ENCODE data around the gene CD9. TPM values are rescaled to one million over a fixed set of nuclear protein-coding genes. Genes with fewer than 3 reads are reported as not detected.
A peak's percentile ranks its signal among the peaks of the same experiment; 100 is the strongest.
"Not testable (repeated sequence)": the region's sequence is repeated elsewhere in the genome, so short reads cannot be mapped to it uniquely, and the experiment has no call there.

Gene CD9
- total and polyA plus RNA-seq, 4 donors: 267 to 506 (median 294) TPM

- intact Hi-C loops (cut with DNase I): no loop called here
- no peaks in the 10 kb centered on the region for H3K36me3 ChIP-seq (ENCODE audit: control insufficient read depth in 1 of 2, insufficient read depth in 2 of 2, low read length in 1 of 2)
- DNase-seq (no peak), ATAC-seq (ENCODE audit: low FRiP score) (no peak)
- H3K9me3 ChIP-seq (ENCODE audit: control insufficient read depth, low read length): no peaks in the 10 kb centered on the region
- H3K27ac ChIP-seq (ENCODE audit: low read depth in 1 of 2, low read length in 2 of 2): peak overlapping the region in 1 of 2 donors; percentile 83
- WGBS, 2 donors: 22 to 25% methylated on average over 9 of the region's 9 CpGs
- H3K4me1 ChIP-seq (ENCODE audit: control insufficient read depth in 1 of 2, insufficient read depth in 2 of 2, low read length in 2 of 2): peaks cover 4 to 5% of the 10 kb centered on the region in 2 donors
- H3K4me3 ChIP-seq (ENCODE audit: low read length in 2 of 2): no peak overlapping the region
- H3K27me3 ChIP-seq (ENCODE audit: control insufficient read depth in 1 of 2, insufficient read depth in 2 of 2, low read length in 1 of 2): no peaks in the 10 kb centered on the region
These were observed 7.2 kb downstream of the CD9 start for GRCh38 chr12:6207259-6207925.

- peaks cover 3 to 4% of the 10 kb centered on the region in 2 donors for H3K4me1 ChIP-seq (ENCODE audit: control insufficient read depth in 1 of 2, insufficient read depth in 2 of 2, low read length in 2 of 2)
- H3K27ac ChIP-seq (ENCODE audit: low read depth in 1 of 2, low read length in 2 of 2): no peak overlapping the region
- no peaks in the 10 kb centered on the region for H3K36me3 ChIP-seq (ENCODE audit: control insufficient read depth in 1 of 2, insufficient read depth in 2 of 2, low read length in 1 of 2)
- DNase-seq: no peak
- WGBS, 2 donors: 51% methylated on average over 6 of the region's 6 CpGs
- no peak for ATAC-seq (ENCODE audit: low FRiP score)
- no peak overlapping the region for H3K4me3 ChIP-seq (ENCODE audit: low read length in 2 of 2)
- no peaks in the 10 kb centered on the region for H3K27me3 ChIP-seq (ENCODE audit: control insufficient read depth in 1 of 2, insufficient read depth in 2 of 2, low read length in 1 of 2)
- no peaks in the 10 kb centered on the region for H3K9me3 ChIP-seq (ENCODE audit: control insufficient read depth, low read length)
- intact Hi-C loops (cut with DNase I): no loop called here
These were observed 7.9 kb downstream of the CD9 start for GRCh38 chr12:6208130-6208529.

- intact Hi-C loops (cut with DNase I); H3K36me3 ChIP-seq (ENCODE audit: control insufficient read depth in 1 of 2, insufficient read depth in 2 of 2, low read length in 1 of 2); ATAC-seq (ENCODE audit: low FRiP score); DNase-seq; H3K27ac ChIP-seq (ENCODE audit: low read depth in 1 of 2, low read length in 2 of 2); H3K9me3 ChIP-seq (ENCODE audit: control insufficient read depth, low read length); H3K4me3 ChIP-seq (ENCODE audit: low read length in 2 of 2); H3K27me3 ChIP-seq (ENCODE audit: control insufficient read depth in 1 of 2, insufficient read depth in 2 of 2, low read length in 1 of 2); H3K4me1 ChIP-seq (ENCODE audit: control insufficient read depth in 1 of 2, insufficient read depth in 2 of 2, low read length in 2 of 2): not testable (repeated sequence)
- 89 to 90% methylated on average over 4 of the region's 4 CpGs for WGBS, 2 donors
These were observed 9.2 kb downstream of the CD9 start for GRCh38 chr12:6209428-6209827.

- Histone ChIP-seq H3K4me3 (ENCODE audit: low read length in 2 of 2) (no peak overlapping the region), H3K4me1 (ENCODE audit: control insufficient read depth in 1 of 2, insufficient read depth in 2 of 2, low read length in 2 of 2) (peaks cover 4 to 5% of the 10 kb centered on the region in 2 donors), H3K27me3 (ENCODE audit: control insufficient read depth in 1 of 2, insufficient read depth in 2 of 2, low read length in 1 of 2) (no peaks in the 10 kb centered on the region), H3K27ac (ENCODE audit: low read depth in 1 of 2, low read length in 2 of 2) (peak overlapping the region; percentile 15 to 29), H3K36me3 (ENCODE audit: control insufficient read depth in 1 of 2, insufficient read depth in 2 of 2, low read length in 1 of 2) (no peaks in the 10 kb centered on the region), H3K9me3 (ENCODE audit: control insufficient read depth, low read length) (no peaks in the 10 kb centered on the region)
- peak in 1 of 2 donors; percentile 69 for DNase-seq
- 23 to 30% methylated on average over 14 of the region's 14 CpGs for WGBS, 2 donors
- intact Hi-C loops (cut with DNase I): no loop called here
- no peak for ATAC-seq (ENCODE audit: low FRiP score)
These were observed 11.2 kb downstream of the CD9 start for GRCh38 chr12:6211421-6211869.

GRCh38 chr12:6212086-6212485 is 11.9 kb downstream of the CD9 start:
- Histone ChIP-seq H3K27me3 (ENCODE audit: control insufficient read depth in 1 of 2, insufficient read depth in 2 of 2, low read length in 1 of 2) (no peaks in the 10 kb centered on the region), H3K9me3 (ENCODE audit: control insufficient read depth, low read length) (no peaks in the 10 kb centered on the region), H3K27ac (ENCODE audit: low read depth in 1 of 2, low read length in 2 of 2) (peak overlapping the region; percentile 15 to 20), H3K36me3 (ENCODE audit: control insufficient read depth in 1 of 2, insufficient read depth in 2 of 2, low read length in 1 of 2) (no peaks in the 10 kb centered on the region), H3K4me1 (ENCODE audit: control insufficient read depth in 1 of 2, insufficient read depth in 2 of 2, low read length in 2 of 2) (peaks cover 7 to 10% of the 10 kb centered on the region in 2 donors), H3K4me3 (ENCODE audit: low read length in 2 of 2) (no peak overlapping the region)
- WGBS, 2 donors: 51 to 53% methylated on average over 7 of the region's 7 CpGs
- intact Hi-C loops (cut with DNase I): no loop called here
- no peak for DNase-seq
- ATAC-seq (ENCODE audit: low FRiP score): no peak

- Histone ChIP-seq H3K4me1 (ENCODE audit: control insufficient read depth in 1 of 2, insufficient read depth in 2 of 2, low read length in 2 of 2) (peaks cover 7 to 11% of the 10 kb centered on the region in 2 donors), H3K36me3 (ENCODE audit: control insufficient read depth in 1 of 2, insufficient read depth in 2 of 2, low read length in 1 of 2) (no peaks in the 10 kb centered on the region), H3K27me3 (ENCODE audit: control insufficient read depth in 1 of 2, insufficient read depth in 2 of 2, low read length in 1 of 2) (no peaks in the 10 kb centered on the region), H3K27ac (ENCODE audit: low read depth in 1 of 2, low read length in 2 of 2) (peak overlapping the region; percentile 72 to 84), H3K4me3 (ENCODE audit: low read length in 2 of 2) (no peak overlapping the region), H3K9me3 (ENCODE audit: control insufficient read depth, low read length) (no peaks in the 10 kb centered on the region)
- intact Hi-C loops (cut with DNase I): no loop called here
- WGBS, 2 donors: 76 to 80% methylated on average over 6 of the region's 6 CpGs
- DNase-seq: no peak
- no peak for ATAC-seq (ENCODE audit: low FRiP score)
These were observed 13.8 kb downstream of the CD9 start for GRCh38 chr12:6213969-6214368.

- intact Hi-C loops (cut with DNase I): no loop called here
- Histone ChIP-seq H3K9me3 (ENCODE audit: control insufficient read depth, low read length) (no peaks in the 10 kb centered on the region), H3K4me3 (ENCODE audit: low read length in 2 of 2) (no peak overlapping the region), H3K4me1 (ENCODE audit: control insufficient read depth in 1 of 2, insufficient read depth in 2 of 2, low read length in 2 of 2) (peaks cover 7 to 11% of the 10 kb centered on the region in 2 donors), H3K36me3 (ENCODE audit: control insufficient read depth in 1 of 2, insufficient read depth in 2 of 2, low read length in 1 of 2) (no peaks in the 10 kb centered on the region), H3K27me3 (ENCODE audit: control insufficient read depth in 1 of 2, insufficient read depth in 2 of 2, low read length in 1 of 2) (no peaks in the 10 kb centered on the region), H3K27ac (ENCODE audit: low read depth in 1 of 2, low read length in 2 of 2) (peak overlapping the region; percentile 84 to 99)
- 18 to 24% methylated on average over 7 of the region's 7 CpGs for WGBS, 2 donors
- DNase-seq: no peak
- no peak for ATAC-seq (ENCODE audit: low FRiP score)
These were observed 14.4 kb downstream of the CD9 start for GRCh38 chr12:6214633-6215032.

- no peak for DNase-seq
- no peak for ATAC-seq (ENCODE audit: low FRiP score)
- Histone ChIP-seq H3K4me1 (ENCODE audit: control insufficient read depth in 1 of 2, insufficient read depth in 2 of 2, low read length in 2 of 2) (peaks cover 7 to 13% of the 10 kb centered on the region in 2 donors), H3K36me3 (ENCODE audit: control insufficient read depth in 1 of 2, insufficient read depth in 2 of 2, low read length in 1 of 2) (no peaks in the 10 kb centered on the region), H3K9me3 (ENCODE audit: control insufficient read depth, low read length) (no peaks in the 10 kb centered on the region), H3K4me3 (ENCODE audit: low read length in 2 of 2) (no peak overlapping the region), H3K27me3 (ENCODE audit: control insufficient read depth in 1 of 2, insufficient read depth in 2 of 2, low read length in 1 of 2) (no peaks in the 10 kb centered on the region), H3K27ac (ENCODE audit: low read depth in 1 of 2, low read length in 2 of 2) (peak overlapping the region; percentile 84 to 99)
- 38 to 42% methylated on average over 10 of the region's 10 CpGs for WGBS, 2 donors
- intact Hi-C loops (cut with DNase I): no loop called here
These were observed 15.1 kb downstream of the CD9 start for GRCh38 chr12:6215120-6215807.

All from aorta (tissue), 5 donors.